Cardiac muscle cell (in vitro differentiated cells and primary cell): ENCODE measurements around the gene MAD1L1. TPM values are rescaled to one million over a fixed set of nuclear protein-coding genes. Genes with fewer than 3 reads are reported as not detected.

Experiments used
- DNase-seq, 2 donors: peaks; one replicate each; pipeline versions ENCODE4 v3.0.0 to v3.0.0-alpha.2; 2010 to 2017; ENCODE audit warnings: low read depth in 1 of 2, low spot score in 1 of 2
- H3K27ac ChIP-seq: fragments of 200-600 bp; sonication (generic); 2 replicates; pipeline ENCODE4 v1.5.1; 2016
- H3K27me3 ChIP-seq: fragments of 200-600 bp; sonication (generic); 2 replicates; pipeline ENCODE4 v1.6.0; 2016; ENCODE audit warnings: control low read depth
- H3K36me3 ChIP-seq: fragments of 200-600 bp; sonication (generic); 2 replicates; pipeline ENCODE4 v1.5.1; 2016; ENCODE audit warnings: control low read depth
- H3K4me1 ChIP-seq: fragments of 200-600 bp; sonication (generic); 2 replicates; pipeline ENCODE4 v1.8.1; 2017; ENCODE audit warnings: low read depth, mild to moderate bottlenecking, mixed run types
- H3K4me3 ChIP-seq: fragments of 200-600 bp; sonication (generic); 2 replicates; pipeline ENCODE4 v1.5.1; 2016; ENCODE audit warnings: mild to moderate bottlenecking
- H3K9me3 ChIP-seq: fragments of 200-600 bp; sonication (generic); 2 replicates; pipeline ENCODE4 v1.5.1; 2017; ENCODE audit warnings: low read depth, mild to moderate bottlenecking, control low read depth
- CTCF ChIP-seq: IDR thresholded peaks from 2 replicates; pipeline ENCODE4 v1.5.1; 2012; ENCODE audit warnings: low read depth, mild to moderate bottlenecking, low read length
- polyA plus RNA-seq: library from polyadenylated mRNA; unstranded; fragments of >200 nt; fragmentation: Nextera tagmentation; extraction: Ambion mirVana; gene quantifications from 2 replicates; pipeline ENCODE4 v1.2.1, GENCODE V29; 2016
- total RNA-seq: library from RNA; depleted of rRNA; stranded (reverse); fragments of >200 nt; gene quantifications from 2 replicates; pipeline ENCODE4 v1.2.3, GENCODE V29; 2016

Gene MAD1L1
- total and polyA plus RNA-seq, 2 experiments from 2014 or later = 38.3 to 56.2 TPM

- no peaks in the 10 kb centered on the region for H3K4me1 ChIP-seq
- no peaks in the 10 kb centered on the region for H3K36me3 ChIP-seq
- TF ChIP-seq CTCF = no peak
- H3K27ac ChIP-seq = no peak overlapping the region
- H3K9me3 ChIP-seq = no peaks in the 10 kb centered on the region
- H3K4me3 ChIP-seq = no peak overlapping the region
- DNase-seq = no peak
- H3K27me3 ChIP-seq = no peaks in the 10 kb centered on the region
Observed at GRCh38 chr7:1873857-1874589, 358.7 kb downstream of the MAD1L1 start.

DNA sequence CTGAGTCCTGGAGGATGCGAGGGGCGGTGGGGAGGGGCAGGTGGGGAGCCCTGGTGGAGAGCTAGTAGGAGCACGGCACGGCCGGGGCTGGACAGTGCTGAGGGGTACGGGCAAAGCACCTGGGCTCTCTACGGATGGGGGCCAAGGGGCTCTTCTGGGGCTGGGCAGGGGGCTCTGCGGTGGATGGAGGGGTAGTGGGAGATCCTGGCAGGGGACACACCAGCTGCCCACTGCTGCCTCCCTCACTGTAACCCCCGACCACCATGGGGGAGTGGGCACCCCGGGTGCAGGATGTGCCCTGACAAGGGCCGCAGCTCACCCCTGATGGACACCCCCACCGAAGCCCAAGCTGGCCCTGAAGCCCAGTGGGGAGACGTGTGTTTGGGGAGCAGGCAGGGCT, 359.3 kb downstream of the MAD1L1 start:
- Histone ChIP-seq H3K27ac (no peak overlapping the region), H3K27me3 (no peaks in the 10 kb centered on the region), H3K36me3 (no peaks in the 10 kb centered on the region), H3K4me3 (no peak overlapping the region), H3K9me3 (no peaks in the 10 kb centered on the region), H3K4me1 (no peaks in the 10 kb centered on the region)
- no peak for DNase-seq
- TF ChIP-seq CTCF = no peak

DNA sequence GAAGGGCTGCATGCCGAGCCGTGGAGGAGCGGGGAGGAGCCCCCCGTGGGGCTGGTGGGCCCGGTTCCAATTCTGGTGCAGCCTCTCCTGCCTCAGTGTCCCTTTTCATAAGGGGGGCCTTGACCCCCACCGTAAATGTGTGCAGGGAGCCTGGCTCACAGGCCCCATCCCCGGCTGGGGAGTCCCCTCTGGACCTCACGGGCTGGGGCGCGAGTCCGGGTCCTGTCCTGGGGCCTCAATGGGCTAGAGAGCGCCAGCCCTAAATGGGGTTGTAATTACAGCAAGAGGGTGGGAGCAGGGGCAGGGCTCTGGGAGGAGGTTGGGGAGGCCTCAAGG, 359.7 kb downstream of the MAD1L1 start:
- Histone ChIP-seq H3K4me1 (no peaks in the 10 kb centered on the region), H3K27ac (no peak overlapping the region), H3K27me3 (no peaks in the 10 kb centered on the region), H3K4me3 (no peak overlapping the region), H3K9me3 (no peaks in the 10 kb centered on the region), H3K36me3 (no peaks in the 10 kb centered on the region)
- TF ChIP-seq CTCF = no peak
- no peak for DNase-seq

GRCh38 chr7:1872191-1873069, 360.3 kb downstream of the MAD1L1 start:
- Histone ChIP-seq H3K27ac (no peak overlapping the region), H3K4me1 (no peaks in the 10 kb centered on the region), H3K4me3 (no peak overlapping the region), H3K9me3 (no peaks in the 10 kb centered on the region), H3K27me3 (no peaks in the 10 kb centered on the region), H3K36me3 (no peaks in the 10 kb centered on the region)
- no peak for TF ChIP-seq CTCF
- DNase-seq = no peak

DNA sequence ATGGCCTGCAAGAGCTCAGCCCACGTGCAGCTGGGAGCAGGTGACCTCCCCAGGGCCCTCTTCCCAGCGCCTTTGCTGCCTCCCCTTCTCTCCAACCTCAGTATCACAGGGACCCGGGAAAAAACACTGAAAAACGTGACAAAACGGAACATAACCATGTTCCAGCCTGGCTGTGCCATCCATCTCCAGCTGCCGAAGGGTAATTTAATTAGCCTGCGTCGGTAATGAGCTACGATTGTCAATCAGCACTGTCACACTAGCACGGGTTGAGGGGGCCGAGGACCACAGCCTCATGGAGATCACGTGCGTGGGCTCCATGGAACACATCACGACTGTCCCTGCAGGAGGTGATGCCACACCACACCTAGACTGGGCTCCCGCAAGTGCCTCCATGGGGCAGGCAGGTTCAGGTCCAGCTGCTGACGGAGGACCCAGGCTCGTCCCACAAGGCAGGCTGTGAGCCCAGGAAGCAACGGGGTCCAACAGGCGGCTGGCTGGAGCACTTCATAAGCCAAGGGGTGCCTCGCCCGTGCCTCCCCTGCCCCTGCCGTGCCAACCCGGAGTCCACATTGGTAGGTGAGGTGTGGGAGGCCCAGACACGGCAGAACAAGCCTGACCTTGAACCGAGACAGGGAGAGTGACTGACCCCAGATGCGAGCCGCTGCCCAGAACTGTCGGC, 363.2 kb downstream of the MAD1L1 start:
- no peak overlapping the region for H3K4me3 ChIP-seq
- no peak for DNase-seq

More for the DNA sequence above, 363.2 kb downstream of the MAD1L1 start:
- Histone ChIP-seq H3K27me3 (no peaks in the 10 kb centered on the region), H3K27ac (no peak overlapping the region), H3K36me3 (no peaks in the 10 kb centered on the region), H3K9me3 (no peaks in the 10 kb centered on the region), H3K4me1 (no peaks in the 10 kb centered on the region)
- no peak for TF ChIP-seq CTCF
